T-helper 2 cell treated with Interferon-gamma antibody and Interleukin-4, amounts not matched to agents 100 ng/mL and 5 ng/mL, for 36 hours (primary cell): Measurements from ENCODE around the gene MGAT3. TPM values are rescaled to one million over a fixed set of nuclear protein-coding genes. Genes with fewer than 3 reads are reported as not detected.

Source experiments
- intact Hi-C: fragments of 100-400 bp; cut with micrococcal nuclease; formaldehyde crosslinking; loops from one replicate; pipeline ENCODE4 v1.15.1; 2023
- total RNA-seq: library from RNA; stranded (reverse); gene quantifications from 2 replicates; pipeline ENCODE4 v1.2.3, GENCODE V29; 2022

MGAT3 gene
- total RNA-seq, 1 donor from 2014 or later: 2.1 TPM

GRCh38 chr22:39524753-39525657, 68.2 kb downstream of the MGAT3 start:
- intact Hi-C loops: loop anchor here (5.0 to 10.0 kb wide), 2 partner anchors 370 to 773 kb away; partner anchors contain the start of gene CBX7

- intact Hi-C loops: loop anchor here (10.0 kb wide), 1 partner anchor 371 kb away; the partner anchor contains the start of gene CBX7
These were observed 68.8 kb downstream of the MGAT3 start for GRCh38 chr22:39525658-39525975.

GRCh38 chr22:39526736-39527171, 69.9 kb downstream of the MGAT3 start:
- intact Hi-C loops: loop anchor here (10.0 kb wide), 1 partner anchor 372 kb away; the partner anchor contains the start of gene CBX7

GRCh38 chr22:39527481-39527961, 70.7 kb downstream of the MGAT3 start:
- intact Hi-C loops: loop anchor here (10.0 kb wide), 1 partner anchor 373 kb away; the partner anchor contains the start of gene CBX7

GRCh38 chr22:39528080-39528661, 71.4 kb downstream of the MGAT3 start:
- intact Hi-C loops: loop anchor here (10.0 kb wide), 1 partner anchor 373 kb away; the partner anchor contains the start of gene CBX7

- intact Hi-C loops: loop anchor here (1.0 to 10.0 kb wide), 2 partner anchors 36 to 374 kb away; partner anchors contain the start of gene CBX7
These were observed 72.1 kb downstream of the MGAT3 start for GRCh38 chr22:39528681-39529486.

- intact Hi-C loops: loop anchor here (1.0 to 10.0 kb wide), 2 partner anchors 36 to 375 kb away; partner anchors contain the start of gene CBX7
These were observed 72.7 kb downstream of the MGAT3 start for GRCh38 chr22:39529487-39529851.

GRCh38 chr22:39530116-39530515, 73.3 kb downstream of the MGAT3 start:
- intact Hi-C loops: loop anchor here (5.0 to 10.0 kb wide), 3 partner anchors 375 to 647 kb away; partner anchors contain the start of genes GRAP2 and TNRC6B

- intact Hi-C loops: loop anchor here (5.0 to 10.0 kb wide), 3 partner anchors 374 to 646 kb away; partner anchors contain the start of genes GRAP2 and TNRC6B
These were observed 74.0 kb downstream of the MGAT3 start for GRCh38 chr22:39530692-39531331.

GRCh38 chr22:39532215-39533073, 75.6 kb downstream of the MGAT3 start, which contains the start of gene RPS19BP1:
TSS of gene RPS19BP1 (minus strand) at chr22:39532748. CDS start at chr22:39532738, 10 bp downstream.
- intact Hi-C loops: loop anchor here (1.0 to 10.0 kb wide), 8 partner anchors 12 to 814 kb away; partner anchors contain the start of genes ADSL, ATF4, GRAP2 and MIEF1

- intact Hi-C loops: loop anchor here (2.0 to 10.0 kb wide), 4 partner anchors 371 to 643 kb away; partner anchors contain the start of genes GRAP2 and TNRC6B
These were observed 77.3 kb downstream of the MGAT3 start for GRCh38 chr22:39534092-39534506.

- intact Hi-C loops: loop anchor here (2.0 to 10.0 kb wide), 4 partner anchors 370 to 643 kb away; partner anchors contain the start of genes GRAP2 and TNRC6B
These were observed 78.0 kb downstream of the MGAT3 start for GRCh38 chr22:39534591-39535356.

- intact Hi-C loops: loop anchor here (2.0 to 10.0 kb wide), 2 partner anchors 369 to 501 kb away; partner anchors contain the start of gene GRAP2
These were observed 78.5 kb downstream of the MGAT3 start for GRCh38 chr22:39535357-39535725.

GRCh38 chr22:39535831-39536449, 79.1 kb downstream of the MGAT3 start:
- intact Hi-C loops: loop anchor here (2.0 to 10.0 kb wide), 2 partner anchors 369 to 501 kb away; partner anchors contain the start of gene GRAP2

GRCh38 chr22:39536711-39537110, 79.9 kb downstream of the MGAT3 start:
- intact Hi-C loops: loop anchor here (10.0 kb wide), 1 partner anchor 368 kb away; the partner anchor contains the start of gene GRAP2

GRCh38 chr22:39537975-39538374, 81.2 kb downstream of the MGAT3 start:
- intact Hi-C loops: loop anchor here (10.0 kb wide), 1 partner anchor 367 kb away; the partner anchor contains the start of gene GRAP2
